GM12878 (cell line): ENCODE data around the gene SYCE3. TPM values are rescaled to one million over a fixed set of nuclear protein-coding genes. Genes with fewer than 3 reads are reported as not detected.

Source experiments
- ATAC-seq: fragments of 200-7000 bp; cut with Tn5 transposase; 3 replicates; pipeline ENCODE4 v1.9.1; 2020; ENCODE audit warnings: mild to moderate bottlenecking, moderate library complexity
- BruUV-seq: library from RNA; stranded (reverse); fragments of 400-500 nt; replicated peaks from 2 replicates; lab custom pipeline; 2021; lab: Mats Ljungman, UMichigan
- CTCF ChIA-PET: fragments of 300-600 bp; sonication (Branson Sonifier 250); formaldehyde crosslinking; extraction: SDS; loops from one replicate; lab custom pipeline; 2021; ENCODE audit warnings: inconsistent platforms; lab: Yijun Ruan, JAX
- POLR2A ChIA-PET: fragments of 350-600 bp; formaldehyde crosslinking; extraction: SDS; loops from one replicate; lab custom pipeline; 2021; ENCODE audit warnings: inconsistent platforms; lab: Charles Lee
- RAD21 ChIA-PET: fragments of 300-600 bp; sonication (Branson Sonifier 250); formaldehyde crosslinking; loops from one replicate; lab custom pipeline; 2023; ENCODE audit warnings: antibody characterized with exemption; ENCODE audit not compliant: unreplicated experiment; lab: Charles Lee
- SMC1A ChIA-PET: fragments of 300-600 bp; sonication (Branson Sonifier 250); formaldehyde crosslinking; loops from one replicate; lab custom pipeline; 2023; ENCODE audit not compliant: unreplicated experiment, uncharacterized antibody; lab: Charles Lee
- DNase-seq: peaks from one replicate; pipeline ENCODE4 v3.0.0-alpha.2; 2011; ENCODE audit warnings: low read depth, low spot score
- FAIRE-seq: peaks from 3 replicates; lab custom pipeline; 2011; peaks lifted over from hg19 to GRCh38; lab: Jason Lieb, UNC
- H2AFZ ChIP-seq: 2 replicates; pipeline ENCODE4 v1.6.0; 2011; ENCODE audit warnings: low read depth, low read length, control low read depth; ENCODE audit not compliant: control insufficient read depth
- H3K27ac ChIP-seq: 2 replicates; pipeline ENCODE4 v1.5.1; 2011; ENCODE audit warnings: control low read depth; ENCODE audit not compliant: control insufficient read depth, insufficient read depth
- H3K27me3 ChIP-seq, 2 experiments: replicated peaks in 1 of 2; 2 replicates each; pipeline versions ENCODE4 v1.6.0 to v1.6.1; 2011; ENCODE audit warnings: low read length in 1 of 2; ENCODE audit not compliant: control insufficient read depth in 2 of 2, insufficient read depth in 2 of 2
- H3K36me3 ChIP-seq, 2 experiments: 2 replicates each; pipeline ENCODE4 v1.5.1; 2011; ENCODE audit warnings: low read length in 1 of 2; ENCODE audit not compliant: control insufficient read depth in 2 of 2, insufficient read depth in 2 of 2
- H3K4me1 ChIP-seq: 2 replicates; pipeline ENCODE4 v1.6.1; 2011; ENCODE audit warnings: mild to moderate bottlenecking, low read length, moderate library complexity, mixed read lengths; ENCODE audit not compliant: control insufficient read depth, insufficient read depth
- H3K4me2 ChIP-seq: 2 replicates; pipeline ENCODE4 v1.6.0; 2011; ENCODE audit warnings: control low read depth; ENCODE audit not compliant: control insufficient read depth, insufficient read depth
- H3K4me3 ChIP-seq: fragments of 200-600 bp; sonication (generic); 2 replicates; pipeline ENCODE4 v1.5.1; 2016
- H3K79me2 ChIP-seq: 2 replicates; pipeline ENCODE4 v1.6.0; 2011; ENCODE audit warnings: low read length; ENCODE audit not compliant: control insufficient read depth, insufficient read depth
- H3K9ac ChIP-seq: 2 replicates; pipeline ENCODE4 v1.8.0; 2011; ENCODE audit warnings: low read length, control low read depth, mixed read lengths; ENCODE audit not compliant: control insufficient read depth, insufficient read depth
- H3K9me3 ChIP-seq: replicated peaks from 3 replicates; pipeline ENCODE4 v1.5.1; 2011; ENCODE audit warnings: mild to moderate bottlenecking, low read length; ENCODE audit not compliant: control insufficient read depth, insufficient read depth
- H4K20me1 ChIP-seq: 2 replicates; pipeline ENCODE4 v1.6.0; 2011; ENCODE audit not compliant: control insufficient read depth, insufficient read depth
- ELK1 ChIP-seq: IDR thresholded peaks from 2 replicates; pipeline ENCODE4 v1.6.1; 2012; ENCODE audit warnings: low read depth, low read length, improper control_type of control experiment
- HCFC1 ChIP-seq: fragments of 150-350 bp; IDR thresholded peaks from 2 replicates; pipeline ENCODE4 v1.6.1; 2014; ENCODE audit warnings: low read length
- MYC ChIP-seq: IDR thresholded peaks from 2 replicates; pipeline ENCODE4 v1.6.1; 2011; ENCODE audit warnings: mild to moderate bottlenecking, low read length, moderate library complexity, inconsistent platforms; ENCODE audit not compliant: insufficient read depth, insufficient replicate concordance, insufficient read length, severe bottlenecking
- SMAD1 ChIP-seq: fragments of 450-650 bp; IDR thresholded peaks from 2 replicates; pipeline ENCODE4 v1.6.1; 2018; ENCODE audit warnings: mild to moderate bottlenecking, low read depth; ENCODE audit not compliant: partially characterized antibody
- SRF ChIP-seq, 2 experiments: IDR thresholded peaks; 2 replicates each; pipeline ENCODE4 v1.6.1; 2011; ENCODE audit warnings: low read depth in 2 of 2, low read length in 2 of 2, mild to moderate bottlenecking in 1 of 2, moderate library complexity in 1 of 2
- YBX1 ChIP-seq: fragments of 450-650 bp; IDR thresholded peaks from 2 replicates; pipeline ENCODE4 v1.6.1; 2016; ENCODE audit warnings: antibody characterized with exemption
- WGBS: methylation state at CpG from one replicate; pipeline ENCODE4 v1.1.6; 2016; ENCODE audit warnings: low lambda C conversion rate; ENCODE audit not compliant: insufficient replicate concordance, insufficient coverage; ENCODE audit errors: missing lambda C conversion rate; 5-methylcytosine and 5-hydroxymethylcytosine counted together
- in situ Hi-C: fragments of 300-500 bp; cut with MboI; formaldehyde crosslinking; loops from 9 replicates; pipeline ENCODE4 v1.14.3; 2018; ENCODE audit warnings: mixed read lengths
- intact Hi-C: fragments of 100-400 bp; cut with micrococcal nuclease; formaldehyde crosslinking; loops from one replicate; pipeline ENCODE4 v1.14.2; 2022; ENCODE audit not compliant: unreplicated experiment
- polyA plus RNA-seq, 11 experiments: library from polyadenylated mRNA; depleted of rRNA in 4 of 11; unstranded in 6 of 11; stranded (reverse) in 5 of 11; fragments of >200 nt; fragmentation: Nextera tagmentation in 4 of 11; fragmentation: Illumina TruSeq in 1 of 11; extraction: Ambion mirVana in 4 of 11; extraction: Trizol in 1 of 11; gene quantifications; 1 replicate in 1 of 11; 2 replicates in 10 of 11; pipeline versions ENCODE4 v1.2.1 to v1.2.3, GENCODE V29; 2011 to 2016; ENCODE audit warnings: inconsistent platforms in 2 of 11, missing spikeins in 2 of 11, low read depth in 1 of 11
- total RNA-seq, 4 experiments: library from RNA; depleted of rRNA in 3 of 4; stranded (reverse); fragments of >200 nt in 3 of 4; fragmentation: Illumina TruSeq in 1 of 4; extraction: Trizol in 1 of 4; gene quantifications; 2 replicates each; pipeline versions ENCODE4 v1.2.1 to v1.2.3, GENCODE V29; 2013 to 2021

SYCE3 gene
- total and polyA plus RNA-seq, 10 of the 15 experiments (the other 5 are each of a cell fraction or from before 2014, with no cell fraction given), result 0.38 to 0.91 (median 0.76) TPM; not detected in 4

GRCh38 chr22:50585238-50585637, 22.5 kb upstream of the SYCE3 start:
- ATAC-seq, result no peak
- POLR2A ChIA-PET, result no interaction called here
- intact Hi-C loops, result no loop called here
- Histone ChIP-seq H3K36me3 (no peaks in the 10 kb centered on the region; a peak in 1 of 4 replicates), H3K4me2 (no peak overlapping the region), H3K9me3 (no peaks in the 10 kb centered on the region), H3K9ac (no peak overlapping the region), H3K27me3 (no peaks in the 10 kb centered on the region), H3K4me3 (no peak overlapping the region), H3K4me1 (peaks cover 8% of the 10 kb centered on the region), H3K27ac (no peak overlapping the region), H2AFZ (no peak overlapping the region), H4K20me1 (no peaks in the 10 kb centered on the region), H3K79me2 (peaks cover 20% of the 10 kb centered on the region)
- in situ Hi-C loops, result no loop called here
- no peak for DNase-seq
- FAIRE-seq, result no peak
- BruUV-seq, result no TSS peak
- RAD21 ChIA-PET, result no interaction called here
- CTCF ChIA-PET, result interaction anchor here (0.8 to 1.4 kb wide), 2 partner anchors 35 to 115 kb away, joined by 3 to 4 read pairs; no protein-coding TSS in a partner anchor
- 76% methylated on average over 3 of the region's 3 CpGs for WGBS
- SMC1A ChIA-PET, result no interaction called here
- TF ChIP-seq MYC (no peak), HCFC1 (no peak), SRF (IDR thresholded peaks at IDR 0.05; ENCODE audit: low read depth in 2 of 2, low read length in 2 of 2) (no peak), SMAD1 (no peak), ELK1 (no peak), YBX1 (no peak)
